Stimulated activated CD8-positive, alpha-beta memory T cell treated with anti-CD3 and anti-CD28 coated beads, Interleukin-2, amount 100 ng/mL, for 48 hours (primary cell): ENCODE data around the gene SLC7A6.

ENCODE experiments used
- DNase-seq, 2 donors: peaks; one replicate each; pipeline ENCODE4 v3.0.0-alpha.2; 2020; ENCODE audit warnings: low read depth in 2 of 2

The SLC7A6 gene

DNA sequence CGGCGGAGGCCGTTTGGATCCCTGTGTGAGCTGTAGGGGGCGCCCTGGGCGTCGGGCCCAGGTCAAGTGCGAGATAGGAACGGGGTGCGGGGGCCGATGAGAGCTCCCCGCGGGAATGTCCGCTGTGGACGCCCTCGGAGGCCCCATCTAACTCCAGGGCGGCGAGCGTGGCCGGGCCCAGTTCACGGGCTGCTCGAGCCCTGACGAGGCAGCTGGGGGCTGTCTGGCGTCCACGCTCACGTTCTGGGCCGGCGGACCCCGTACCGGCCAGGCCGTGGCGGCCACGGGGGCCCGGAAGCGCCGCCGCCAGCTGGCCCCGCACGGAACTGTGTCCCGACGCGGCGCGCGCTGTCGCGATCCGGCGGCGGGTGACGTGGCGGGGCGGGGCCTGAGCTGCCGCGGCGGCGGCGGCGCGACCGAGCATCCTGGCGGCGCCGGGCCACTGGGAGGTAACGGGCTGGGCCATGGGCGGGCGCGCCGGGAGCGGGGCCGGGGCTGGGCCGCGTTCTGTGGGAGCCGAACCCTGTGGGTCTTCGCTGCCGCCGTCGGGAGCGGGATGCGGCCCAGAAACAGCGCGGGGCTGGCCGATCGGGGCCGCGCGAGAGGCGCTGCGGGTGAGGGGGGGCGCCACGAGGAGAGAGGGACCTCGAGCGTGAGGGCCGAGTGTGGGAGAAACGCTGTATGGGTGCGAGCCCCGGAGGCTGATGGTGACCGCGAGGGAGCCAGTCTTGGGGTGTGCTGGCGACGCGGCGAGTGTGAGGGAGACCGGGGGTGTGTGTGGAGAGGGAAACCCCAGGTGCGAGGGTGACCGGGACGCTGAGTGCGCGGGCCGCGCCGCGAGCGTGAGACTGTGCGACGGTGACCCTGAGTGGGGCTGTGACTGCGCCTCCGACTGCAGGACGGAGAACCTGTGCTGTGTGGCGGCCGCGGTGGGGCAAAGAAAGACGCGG lies at the start of gene SLC7A6:
SLC7A6 (plus strand) TSS at position 399 of the 950 bp plus-strand sequence. CDS start 10,201 bp downstream, outside the sequence.
- DNase-seq, result peak; percentile 82 to 83

DNA sequence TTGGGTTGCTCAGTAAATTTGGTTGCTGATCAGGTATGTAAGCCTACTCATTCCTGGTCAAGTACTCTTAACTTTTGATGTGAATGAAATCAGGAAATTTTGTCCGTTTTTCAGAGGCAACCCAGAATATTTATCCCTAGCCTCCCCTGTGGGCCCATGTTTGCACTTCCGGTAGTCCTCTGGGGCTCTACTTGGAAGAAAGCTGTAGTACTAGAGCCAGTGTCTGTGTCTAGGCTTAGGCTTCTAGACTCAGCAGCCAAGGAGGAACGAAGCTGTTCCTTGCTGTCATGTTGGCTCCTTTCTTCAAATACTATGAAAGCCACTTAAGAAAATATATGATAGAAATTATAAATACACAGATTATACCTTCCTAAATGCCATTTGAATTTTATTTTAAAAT lies 49.6 kb upstream of the SLC7A6 start:
- DNase-seq, result no peak

DNA sequence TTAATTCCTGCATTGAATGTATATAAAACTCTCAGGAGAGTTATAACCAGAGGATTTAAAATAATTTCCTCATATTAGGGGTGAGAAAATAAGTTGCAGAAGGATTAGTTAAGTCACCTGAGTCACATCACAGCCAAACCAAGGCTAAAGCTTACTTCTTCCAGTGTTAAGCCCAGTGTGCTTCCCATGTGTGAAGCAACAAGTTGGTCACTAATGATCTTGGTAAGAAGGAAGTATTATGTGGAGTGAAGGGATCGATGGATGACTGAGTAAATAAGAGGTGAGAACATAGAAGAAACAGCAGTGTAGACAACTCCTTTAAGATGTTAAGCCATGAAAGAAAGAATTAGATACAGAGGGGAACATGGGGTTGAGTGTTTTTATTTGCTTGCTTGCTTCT lies 49.0 kb upstream of the SLC7A6 start:
- no peak for DNase-seq

DNA sequence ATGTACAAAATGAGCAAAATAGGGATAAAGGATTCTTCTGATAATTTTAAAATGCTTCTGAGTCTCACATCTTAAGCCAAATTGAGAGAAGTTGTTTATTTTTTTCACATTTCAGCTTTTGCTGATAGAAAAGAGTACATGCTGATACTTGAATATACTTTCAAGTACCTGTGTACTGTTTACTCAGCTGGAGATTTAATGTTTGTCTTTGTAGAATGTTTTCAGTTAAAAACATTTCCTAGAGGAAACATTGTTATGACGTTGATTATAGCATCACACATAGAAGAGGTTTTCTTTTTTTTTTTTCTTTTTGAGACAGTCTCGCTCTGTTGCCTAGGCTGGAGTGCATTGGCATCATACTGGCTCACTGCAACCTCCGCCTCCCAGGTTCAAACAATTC lies 48.1 kb upstream of the SLC7A6 start:
- DNase-seq, result no peak

DNA sequence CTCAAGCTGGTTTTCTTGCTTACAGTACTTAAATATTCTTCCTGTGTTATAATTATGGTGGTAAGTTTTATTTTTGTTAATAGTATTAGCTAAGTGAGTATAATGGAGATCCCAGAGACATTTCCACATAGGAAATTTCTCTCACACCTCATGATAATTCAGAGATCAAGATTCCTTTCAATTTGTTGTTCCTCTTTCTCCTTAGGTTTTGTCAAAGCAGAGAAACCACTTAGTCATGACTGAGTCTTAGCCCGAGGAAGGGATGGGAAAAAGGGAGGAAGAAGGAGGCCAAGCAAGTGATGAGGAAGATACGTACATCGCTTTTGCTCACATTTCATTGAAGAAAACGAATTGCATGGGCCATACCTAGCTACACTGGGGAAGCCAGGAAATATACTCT lies 46.8 kb upstream of the SLC7A6 start:
- DNase-seq, result no peak

DNA sequence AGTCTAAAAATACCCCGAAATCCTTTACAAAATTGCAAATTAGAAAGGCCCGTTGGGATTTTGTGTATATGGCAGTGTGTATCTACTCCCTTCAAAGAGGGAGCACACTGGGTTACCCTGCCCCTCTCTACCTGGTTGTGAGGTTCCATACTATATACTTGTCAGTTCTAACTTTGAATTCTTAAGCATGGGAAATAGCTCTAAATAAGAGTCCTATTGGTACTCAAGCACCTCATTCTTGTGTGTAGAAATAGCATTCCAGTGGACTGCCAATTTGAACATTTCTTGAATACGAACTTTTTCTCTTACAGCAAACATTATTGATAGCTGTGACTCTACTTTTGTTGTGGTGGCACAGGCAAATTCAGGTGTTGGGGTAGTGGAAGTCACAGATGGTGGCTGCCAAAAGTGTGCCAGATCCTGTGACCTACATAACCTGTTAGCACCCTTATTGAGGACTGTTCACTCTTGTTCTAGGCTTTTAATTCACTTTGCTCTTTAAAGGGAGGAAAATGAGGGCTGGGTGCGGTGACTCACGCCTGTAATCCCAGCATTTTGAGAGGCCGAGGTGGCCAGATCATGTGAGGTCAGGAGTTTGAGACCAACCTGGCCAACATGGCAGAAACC lies 44.5 kb upstream of the SLC7A6 start:
- no peak for DNase-seq

DNA sequence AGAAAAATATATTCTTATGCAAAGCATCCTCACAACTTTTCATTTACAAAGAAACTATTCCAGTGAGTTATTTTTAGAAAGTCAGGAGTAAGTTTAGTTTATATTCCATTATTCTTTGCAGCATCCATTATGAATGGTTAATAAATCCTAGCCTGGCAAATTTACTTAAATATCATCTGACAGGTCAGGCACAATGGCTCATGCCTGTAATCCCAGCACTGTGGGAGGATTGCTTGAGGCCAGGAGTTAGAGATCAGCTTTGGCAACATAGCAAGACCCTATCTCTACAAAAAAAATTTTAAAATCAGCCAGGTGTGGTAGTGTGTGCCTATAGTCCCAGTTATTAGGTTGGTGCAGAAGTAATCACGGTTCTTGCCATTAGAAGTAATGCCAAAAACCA lies 41.3 kb upstream of the SLC7A6 start:
- DNase-seq, result no peak

DNA sequence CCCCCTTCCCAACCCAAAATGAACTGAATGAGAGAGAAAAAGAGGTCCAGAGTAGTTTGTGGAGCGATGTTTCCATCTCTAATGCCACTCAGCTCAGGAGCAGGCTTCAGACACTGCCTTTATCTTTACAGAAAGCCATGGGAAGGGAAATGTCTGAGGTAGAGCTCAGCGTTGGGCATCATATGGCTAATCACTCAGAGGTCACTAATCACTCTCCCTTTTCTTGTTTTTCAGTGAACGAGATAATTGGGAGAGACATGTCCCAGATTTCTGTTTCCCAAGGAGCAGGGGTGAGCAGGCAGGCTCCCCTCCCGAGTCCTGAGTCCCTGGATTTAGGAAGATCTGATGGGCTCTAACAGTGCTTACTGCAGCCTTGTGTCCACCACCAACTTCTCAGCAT lies 38.2 kb upstream of the SLC7A6 start:
- DNase-seq, result no peak

DNA sequence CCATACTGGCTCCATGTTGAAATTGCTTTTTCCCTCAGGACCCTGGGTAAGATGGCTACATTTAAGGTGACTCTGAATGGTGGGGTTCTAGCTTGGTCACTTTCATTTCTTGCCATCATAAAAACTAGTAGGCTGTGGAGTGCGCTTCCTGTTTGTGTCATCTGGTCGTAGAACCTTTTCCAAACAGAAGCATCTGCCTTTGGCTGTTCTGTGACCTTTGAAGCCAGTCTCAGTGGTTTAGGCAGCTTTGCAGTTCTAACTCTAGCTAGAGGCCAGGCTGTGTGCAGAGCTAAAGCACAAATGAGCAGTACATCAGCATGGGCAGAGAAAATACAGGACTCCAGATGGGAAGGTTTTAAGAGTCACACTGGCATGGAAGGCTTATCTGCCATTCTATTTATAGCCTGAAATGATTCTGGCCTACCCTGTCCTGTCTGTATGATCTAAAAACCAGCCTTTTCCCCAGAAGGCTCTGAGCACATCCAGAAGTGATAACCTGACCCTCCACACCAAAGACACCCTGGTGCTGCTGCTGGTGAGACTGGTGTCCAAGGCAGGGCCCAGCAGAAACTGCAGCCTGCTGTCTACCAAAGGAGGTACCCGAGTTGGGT lies 37.0 kb upstream of the SLC7A6 start:
- no peak for DNase-seq

DNA sequence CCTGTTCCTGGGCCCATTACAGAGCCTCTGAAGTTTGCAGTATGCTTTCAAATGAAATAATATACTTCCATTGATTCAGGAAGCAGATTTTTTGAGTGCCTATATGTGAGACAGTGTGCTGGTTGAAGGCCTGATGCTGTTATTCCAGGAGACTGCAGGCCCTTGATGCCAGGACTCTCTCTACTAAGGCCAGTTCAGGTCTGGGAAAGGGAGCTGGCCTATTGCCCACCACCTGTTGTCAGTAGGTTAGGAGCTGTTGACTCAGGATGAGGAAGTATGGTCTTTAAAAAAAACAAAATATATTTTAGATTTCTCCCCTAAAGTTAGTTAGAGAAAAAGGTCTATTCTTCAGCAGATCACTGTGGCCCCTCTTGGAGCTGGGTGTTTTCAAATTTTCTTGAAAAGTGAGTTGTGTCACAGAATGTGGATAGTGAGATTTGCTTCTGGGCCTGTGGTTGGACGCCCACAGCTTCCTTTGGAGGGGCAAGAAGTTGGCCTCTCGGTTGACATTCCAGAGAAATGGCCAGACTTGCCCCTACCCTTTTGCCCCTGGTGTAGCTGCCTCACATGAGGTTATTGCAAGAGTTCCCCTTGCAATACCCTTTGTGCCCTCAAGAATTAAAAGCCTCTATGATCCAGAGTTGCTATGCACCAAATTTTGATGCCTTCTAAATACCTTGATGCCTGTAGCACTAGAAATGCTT lies 36.3 kb upstream of the SLC7A6 start:
- DNase-seq, result no peak

DNA sequence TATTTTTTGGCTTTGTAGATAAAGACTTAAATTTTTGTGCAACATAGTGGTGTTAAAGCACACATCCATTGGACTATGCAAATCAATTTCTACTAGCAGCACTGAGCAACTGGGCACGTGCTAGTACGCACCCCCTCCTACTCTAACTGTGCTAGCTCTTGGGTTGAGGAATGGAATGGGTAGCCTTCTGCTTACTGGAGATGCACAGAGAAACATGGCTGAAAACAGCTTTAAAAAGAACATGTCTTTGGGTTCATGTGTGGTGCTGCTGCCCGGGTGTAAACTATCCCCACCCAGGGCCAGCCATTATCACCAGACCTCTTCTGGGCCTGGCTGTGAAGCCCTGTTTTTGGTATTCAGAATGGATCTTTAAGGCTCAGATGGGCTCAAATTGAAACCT lies 35.7 kb upstream of the SLC7A6 start:
- no peak for DNase-seq

DNA sequence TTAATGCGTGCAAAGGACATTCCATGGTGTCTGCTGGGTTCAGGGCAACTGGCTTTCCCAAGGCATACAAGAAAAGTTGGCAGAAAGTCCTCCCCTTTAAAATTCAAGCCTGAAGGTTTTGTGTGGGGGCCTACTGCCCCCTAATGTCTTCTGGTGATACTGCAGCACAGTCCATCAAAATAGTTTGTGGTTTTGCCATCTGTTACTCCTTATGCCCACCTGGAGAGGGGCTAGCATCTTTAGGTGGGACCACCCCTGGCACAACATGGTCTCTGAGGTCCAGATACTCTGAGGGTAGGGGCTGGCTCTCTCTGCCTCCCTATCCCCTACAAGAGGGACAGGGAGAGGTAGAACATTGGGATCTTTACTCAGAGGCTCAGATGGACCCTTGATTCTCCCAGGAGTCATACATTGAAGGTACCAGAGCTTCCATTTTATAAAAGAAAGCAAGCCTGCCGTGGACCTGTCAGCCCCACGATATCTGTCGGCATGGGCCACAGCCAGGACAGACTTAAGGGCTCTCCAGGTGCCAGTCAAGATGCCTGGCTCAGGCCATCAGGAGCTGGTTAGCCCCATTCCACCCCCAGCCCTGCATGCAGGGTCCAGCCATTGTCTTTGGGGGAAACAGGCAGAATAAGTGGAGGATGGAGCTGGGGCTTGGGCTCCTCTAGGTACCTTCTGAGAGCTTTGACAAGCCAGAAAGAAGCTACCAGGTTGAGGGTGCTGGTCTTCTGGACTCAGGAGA lies 34.7 kb upstream of the SLC7A6 start:
- no peak for DNase-seq

DNA sequence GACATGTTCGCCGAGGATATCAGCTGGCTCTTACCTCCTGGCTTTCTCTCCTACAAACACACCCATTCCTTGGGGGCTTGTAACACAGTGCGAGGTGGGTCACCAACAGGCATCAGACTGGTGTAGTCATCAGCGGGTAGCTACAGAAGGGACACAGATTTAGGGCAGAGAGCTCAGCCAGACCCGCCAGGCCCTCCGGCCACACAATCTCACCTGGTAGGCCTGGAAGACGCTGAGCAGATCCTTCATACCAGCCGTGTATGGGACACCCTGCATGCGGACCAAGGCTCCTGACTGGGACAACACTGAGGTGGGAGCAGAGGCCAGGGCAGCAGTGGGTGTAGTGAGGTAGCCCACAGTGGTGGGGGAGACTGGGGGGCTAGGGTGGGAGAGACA lies 34.2 kb upstream of the SLC7A6 start:
- no peak for DNase-seq

DNA sequence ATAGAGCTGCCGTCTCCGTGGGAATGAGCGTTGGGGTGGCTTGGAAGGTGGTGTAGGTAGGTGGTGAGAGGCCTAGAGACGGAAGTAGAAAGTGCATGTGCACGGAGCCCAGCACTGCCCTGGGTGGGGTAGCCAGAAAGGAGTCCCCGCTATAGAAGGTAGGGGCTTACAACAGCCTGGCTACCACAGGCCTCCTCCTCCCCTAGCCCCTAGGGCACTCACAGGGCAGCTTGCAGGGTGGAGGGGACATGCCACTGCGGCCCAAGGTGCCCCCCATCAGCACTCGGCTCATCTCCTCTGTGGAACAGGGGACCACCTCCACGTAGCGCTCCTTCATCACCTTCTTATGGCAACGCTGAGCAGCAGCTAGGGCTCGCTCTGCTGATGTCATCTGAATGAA lies 33.4 kb upstream of the SLC7A6 start:
- no peak for DNase-seq

DNA sequence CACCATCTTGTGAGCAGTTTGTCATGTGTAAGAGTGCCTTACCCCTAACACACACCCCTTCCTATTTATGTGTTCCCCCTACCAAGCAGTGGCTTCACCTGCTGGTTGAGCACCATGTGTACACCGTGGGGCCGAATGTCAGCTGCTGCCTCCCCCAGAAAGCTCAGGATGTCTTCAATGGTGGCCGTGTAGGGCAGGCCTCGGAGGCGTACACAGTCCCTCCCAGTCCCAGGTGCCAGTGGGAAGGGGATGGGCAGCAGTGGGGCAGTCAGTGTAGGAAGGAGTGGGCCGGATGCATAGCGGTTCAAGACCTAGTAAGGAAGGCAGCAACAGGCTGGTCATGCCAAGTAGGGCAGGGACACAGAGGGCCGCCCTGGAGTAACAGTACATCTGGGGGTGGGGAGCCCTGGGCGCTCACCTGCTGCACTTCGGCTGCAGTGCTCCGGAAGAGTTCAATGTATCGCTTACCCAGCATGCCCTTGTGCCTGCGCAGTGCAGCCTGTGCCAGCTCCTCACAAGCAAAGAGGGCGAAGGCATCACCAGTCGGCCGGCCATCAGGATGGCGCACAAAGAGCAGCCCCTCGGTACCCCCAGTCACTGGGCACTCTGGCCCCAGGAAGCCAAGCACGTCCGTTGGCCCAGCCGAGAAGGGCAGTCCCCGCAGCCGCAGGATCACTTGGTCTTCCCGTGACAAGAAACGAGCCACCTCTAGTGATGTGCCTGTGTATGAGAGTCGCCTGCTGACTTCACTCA lies 32.8 kb upstream of the SLC7A6 start:
- DNase-seq, result no peak

DNA sequence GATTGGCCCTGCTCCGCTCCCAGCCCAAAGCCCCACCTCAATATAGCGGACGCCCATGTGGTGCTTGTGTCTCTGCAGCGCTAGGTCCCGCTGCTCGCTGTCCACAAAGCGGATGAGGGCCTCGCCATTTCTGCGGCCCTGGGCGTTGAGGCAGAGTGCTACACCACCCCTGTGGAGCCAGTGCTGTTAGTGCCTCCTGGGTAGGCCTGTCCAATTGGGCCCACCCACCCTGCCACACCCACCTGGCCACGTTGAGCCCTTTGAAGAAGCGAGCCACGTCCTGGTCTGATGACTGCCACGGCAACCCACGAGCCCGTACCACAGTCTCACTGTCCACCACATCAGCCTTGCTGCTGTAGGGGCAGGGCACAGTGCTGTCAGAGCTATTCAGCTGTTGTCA lies 32.0 kb upstream of the SLC7A6 start:
- no peak for DNase-seq

DNA sequence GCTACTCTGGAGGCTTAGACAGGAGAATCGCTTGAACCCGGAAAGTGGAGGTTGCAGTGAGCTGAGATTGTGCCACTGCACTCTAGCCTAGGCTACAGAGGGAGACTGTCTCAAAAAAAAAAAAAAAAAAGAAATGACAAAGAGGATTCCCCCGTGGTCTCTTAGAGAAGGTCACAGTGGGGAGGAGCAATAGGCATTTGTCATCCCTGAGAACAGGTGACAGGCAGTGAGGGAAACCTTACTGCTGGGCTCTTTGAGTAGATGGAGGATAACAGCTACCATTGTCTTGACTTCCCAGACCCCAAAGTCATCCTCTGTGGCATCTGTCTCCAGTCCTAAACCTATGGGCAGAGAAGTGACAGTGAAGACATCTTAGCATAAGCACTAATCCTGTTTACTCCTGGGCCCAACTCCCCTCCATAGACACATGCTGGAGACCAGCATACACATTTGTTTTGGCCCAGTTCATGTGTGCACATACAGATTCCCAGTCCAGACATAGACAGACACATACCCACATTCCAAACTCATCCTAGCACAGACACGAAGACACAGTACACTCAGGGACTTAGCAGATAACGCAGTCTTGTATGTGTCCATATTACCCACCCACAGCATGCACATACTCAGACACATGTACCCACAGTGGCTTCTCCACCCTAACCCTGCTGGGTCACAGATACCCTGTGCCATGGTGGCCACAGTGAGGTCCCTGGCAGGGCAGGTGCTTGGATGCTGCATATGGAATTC lies 31.1 kb upstream of the SLC7A6 start:
- no peak for DNase-seq

DNA sequence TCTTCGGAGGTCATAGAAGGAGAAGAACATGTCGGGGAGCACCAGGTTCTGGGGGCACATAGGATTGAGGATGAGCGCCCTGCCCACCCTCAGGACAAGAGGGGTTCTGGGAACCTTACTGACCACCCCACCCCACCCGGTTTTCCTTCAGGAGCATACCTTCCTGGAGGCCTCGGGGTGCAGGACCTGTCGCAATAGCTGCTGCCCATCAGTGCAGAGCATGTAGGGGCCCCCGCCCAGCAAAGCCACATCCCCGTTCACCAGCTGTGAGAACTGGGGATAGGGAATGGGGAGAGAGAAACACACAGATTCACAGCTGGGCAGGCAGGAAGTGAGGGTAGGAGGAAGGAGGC lies 30.5 kb upstream of the SLC7A6 start:
- DNase-seq, result no peak

DNA sequence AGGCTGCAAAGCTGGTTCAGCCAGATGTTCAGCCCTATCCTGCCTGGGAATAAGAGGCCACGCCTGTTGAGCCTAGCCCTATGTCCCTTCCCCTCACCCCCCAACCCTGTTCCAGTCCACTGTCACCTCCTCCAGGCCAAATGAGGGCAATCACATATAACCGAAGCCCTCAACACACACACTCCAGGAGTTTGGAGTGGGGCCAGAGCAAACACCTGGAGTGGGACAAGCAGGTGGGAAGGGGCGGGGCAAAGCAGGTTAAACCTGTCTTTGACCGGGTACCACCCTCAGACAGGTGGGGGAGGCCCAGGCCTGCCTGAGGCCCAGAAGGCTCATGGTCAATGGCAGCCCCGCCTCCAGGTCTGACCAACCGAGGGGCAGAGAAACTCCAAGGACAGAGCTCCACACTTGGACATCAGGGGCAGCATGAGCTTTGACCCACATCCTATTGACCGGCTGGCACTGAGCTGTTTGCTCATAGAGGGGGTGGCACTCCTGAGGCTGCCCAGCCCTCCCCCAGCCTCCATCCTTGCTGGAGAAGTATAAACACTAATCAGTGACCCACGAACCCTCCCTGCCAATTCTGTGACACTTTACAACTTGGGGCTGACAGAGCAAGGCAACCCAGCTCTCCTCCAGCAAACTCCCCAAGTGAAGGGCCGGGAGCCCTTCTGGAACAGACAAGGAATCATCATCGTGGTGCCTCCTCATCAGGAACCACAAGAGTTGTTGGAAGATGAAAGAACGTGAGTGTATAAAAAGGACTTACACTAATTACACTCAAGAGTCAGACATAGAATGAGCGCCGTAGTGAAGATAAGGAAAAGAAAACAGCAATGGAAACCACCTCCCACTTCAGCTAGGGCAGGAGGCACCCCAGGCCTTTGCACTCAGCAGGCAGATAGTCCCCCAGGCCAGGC lies 29.9 kb upstream of the SLC7A6 start:
- no peak for DNase-seq
